ENCODE measurements around the gene GADD45B. TPM values are rescaled to one million over a fixed set of nuclear protein-coding genes. Genes with fewer than 3 reads are reported as not detected.

The GADD45B gene
- total RNA-seq, 1 experiment from 2014 or later, result 23.8 TPM

DNA sequence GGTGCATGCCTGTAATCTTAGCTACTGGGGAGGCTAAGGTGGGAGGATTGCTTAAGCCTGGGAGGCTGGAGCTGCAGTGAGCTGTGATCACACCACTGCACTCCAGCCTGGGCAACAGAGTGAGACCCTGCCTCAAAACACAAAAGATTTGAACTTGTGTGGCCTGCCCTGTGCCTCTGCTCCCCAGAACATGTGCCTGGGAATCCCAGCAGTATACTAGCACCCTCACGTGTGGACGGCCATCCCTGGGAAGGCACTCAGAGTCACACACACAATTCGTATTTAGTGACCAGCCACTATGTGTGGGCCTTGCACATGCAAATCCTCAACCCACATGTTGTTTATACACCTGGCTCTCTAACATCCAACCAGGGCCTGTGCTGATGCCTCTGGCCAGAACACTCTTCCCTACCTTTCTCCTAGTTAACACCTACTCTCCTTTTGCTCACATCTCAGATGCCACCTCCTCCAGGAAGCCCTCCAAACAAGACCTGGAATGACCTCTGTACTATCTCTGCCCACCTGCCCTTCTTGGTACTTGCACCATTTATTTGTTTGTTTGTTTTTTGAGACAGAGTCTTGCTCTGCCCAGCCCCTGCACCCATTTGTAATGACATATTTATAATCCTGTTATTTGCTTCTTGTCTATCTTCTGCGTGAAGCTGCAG lies 7.7 kb downstream of the GADD45B start:
- Mint-ChIP-seq H3K36me3 (ENCODE audit: insufficient read depth, unreplicated experiment) (peaks cover 16% of the 10 kb centered on the region), H3K27ac (ENCODE audit: unreplicated experiment) (no peak overlapping the region), H3K9me3 (ENCODE audit: unreplicated experiment) (peaks cover 11% of the 10 kb centered on the region), H3K27me3 (ENCODE audit: insufficient read depth, unreplicated experiment) (no peaks in the 10 kb centered on the region), H3K4me3 (ENCODE audit: unreplicated experiment) (no peak overlapping the region), H3K4me1 (ENCODE audit: low read depth, unreplicated experiment) (no peaks in the 10 kb centered on the region)
- Histone ChIP-seq H3K4me1 (no peaks in the 10 kb centered on the region), H3K9me3 (no peaks in the 10 kb centered on the region), H3K4me3 (ENCODE audit: low read depth, low read length) (no peak overlapping the region), H3K27me3 (replicated peaks; ENCODE audit: control insufficient read depth, insufficient read depth, low read length) (no peaks in the 10 kb centered on the region), H3K36me3 (ENCODE audit: control insufficient read depth, insufficient read depth, low read length) (no peaks in the 10 kb centered on the region)
- TF ChIP-seq, protein P1, sequence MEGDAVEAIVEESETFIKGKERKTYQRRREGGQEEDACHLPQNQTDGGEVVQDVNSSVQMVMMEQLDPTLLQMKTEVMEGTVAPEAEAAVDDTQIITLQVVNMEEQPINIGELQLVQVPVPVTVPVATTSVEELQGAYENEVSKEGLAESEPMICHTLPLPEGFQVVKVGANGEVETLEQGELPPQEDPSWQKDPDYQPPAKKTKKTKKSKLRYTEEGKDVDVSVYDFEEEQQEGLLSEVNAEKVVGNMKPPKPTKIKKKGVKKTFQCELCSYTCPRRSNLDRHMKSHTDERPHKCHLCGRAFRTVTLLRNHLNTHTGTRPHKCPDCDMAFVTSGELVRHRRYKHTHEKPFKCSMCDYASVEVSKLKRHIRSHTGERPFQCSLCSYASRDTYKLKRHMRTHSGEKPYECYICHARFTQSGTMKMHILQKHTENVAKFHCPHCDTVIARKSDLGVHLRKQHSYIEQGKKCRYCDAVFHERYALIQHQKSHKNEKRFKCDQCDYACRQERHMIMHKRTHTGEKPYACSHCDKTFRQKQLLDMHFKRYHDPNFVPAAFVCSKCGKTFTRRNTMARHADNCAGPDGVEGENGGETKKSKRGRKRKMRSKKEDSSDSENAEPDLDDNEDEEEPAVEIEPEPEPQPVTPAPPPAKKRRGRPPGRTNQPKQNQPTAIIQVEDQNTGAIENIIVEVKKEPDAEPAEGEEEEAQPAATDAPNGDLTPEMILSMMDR (IDR thresholded peaks at IDR 0.05; ENCODE audit: insufficient read depth in 1 of 2, low read depth in 1 of 2, low read length in 1 of 2, severe bottlenecking in 1 of 2, unreplicated experiment in 1 of 2), result no peak
- CTCF ChIA-PET, result interaction anchor here (0.7 kb wide), 1 partner anchor 42 kb away, joined by 3 read pairs; no protein-coding TSS in a partner anchor
- DNase-seq, result no peak
- BruUV-seq (replicated peaks), result no TSS peak
- POLR2A ChIA-PET, result interaction anchor here (1.3 kb wide), 1 partner anchor 8 kb away, joined by 8 read pairs; the partner anchor contains the start of gene GADD45B
- intact Hi-C loops (cut with micrococcal nuclease; ENCODE audit: unreplicated experiment), result no loop called here

DNA sequence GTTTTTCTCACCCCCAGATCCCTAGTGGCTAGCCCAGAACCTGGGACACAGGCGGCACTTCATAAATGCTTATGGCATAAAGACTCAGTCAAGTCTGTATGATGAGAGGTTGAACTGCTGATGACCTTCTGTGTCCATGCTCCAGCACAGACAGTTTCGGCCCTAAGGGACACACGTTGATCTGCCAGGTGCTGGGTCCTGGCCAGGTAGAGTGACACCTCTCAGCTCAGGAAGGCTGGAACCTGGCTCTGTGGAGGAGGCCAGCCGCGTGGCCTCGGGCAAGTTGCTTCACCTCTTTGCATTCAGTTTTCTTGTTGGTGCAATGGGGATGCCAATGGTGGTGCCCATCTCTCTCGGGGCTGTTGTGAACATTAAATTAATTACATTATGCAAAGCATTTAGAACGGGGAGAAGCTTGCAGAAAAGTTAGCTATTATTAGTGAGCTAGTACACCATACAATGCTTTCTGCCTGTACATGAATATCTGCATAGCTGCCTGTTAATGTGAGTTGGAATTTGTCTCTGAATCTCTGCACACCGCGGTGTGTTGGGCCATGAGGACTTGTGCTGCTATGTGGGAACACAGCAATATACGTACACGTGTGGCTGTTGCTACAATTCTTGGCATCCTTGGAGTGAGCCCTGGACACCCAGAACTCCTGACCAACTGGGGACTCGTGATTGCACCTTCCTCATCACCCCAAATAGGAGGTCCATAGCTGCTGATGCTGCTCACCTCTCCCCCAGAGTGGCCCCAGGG lies 8.4 kb downstream of the GADD45B start:
- no peaks in the 10 kb centered on the region for H3K27me3 Mint-ChIP-seq (ENCODE audit: insufficient read depth, unreplicated experiment)
- no peaks in the 10 kb centered on the region for H3K36me3 ChIP-seq (ENCODE audit: control insufficient read depth, insufficient read depth, low read length)
- intact Hi-C loops (cut with micrococcal nuclease; ENCODE audit: unreplicated experiment), result no loop called here
- POLR2A ChIA-PET, result interaction anchor here (1.3 kb wide), 1 partner anchor 8 kb away, joined by 8 read pairs; the partner anchor contains the start of gene GADD45B
- peaks cover 11% of the 10 kb centered on the region for H3K9me3 Mint-ChIP-seq (ENCODE audit: unreplicated experiment)
- peaks cover 12% of the 10 kb centered on the region for H3K36me3 Mint-ChIP-seq (ENCODE audit: insufficient read depth, unreplicated experiment)
- no peaks in the 10 kb centered on the region for H3K4me1 ChIP-seq
- no peaks in the 10 kb centered on the region for H3K4me1 Mint-ChIP-seq (ENCODE audit: low read depth, unreplicated experiment)
- H3K27ac Mint-ChIP-seq (ENCODE audit: unreplicated experiment), result no peak overlapping the region
- DNase-seq, result no peak
- no peak overlapping the region for H3K4me3 ChIP-seq (ENCODE audit: low read depth, low read length)
- no peaks in the 10 kb centered on the region for H3K9me3 ChIP-seq
- no peak overlapping the region for H3K4me3 Mint-ChIP-seq (ENCODE audit: unreplicated experiment)
- CTCF ChIA-PET, result interaction anchor here (0.7 kb wide), 1 partner anchor 41 kb away, joined by 3 read pairs; no protein-coding TSS in a partner anchor
- BruUV-seq (replicated peaks), result no TSS peak
- no peaks in the 10 kb centered on the region for H3K27me3 ChIP-seq (replicated peaks; ENCODE audit: control insufficient read depth, insufficient read depth, low read length)
- TF ChIP-seq, protein P1 (IDR thresholded peaks at IDR 0.05; ENCODE audit: insufficient read depth in 1 of 2, low read depth in 1 of 2, low read length in 1 of 2, severe bottlenecking in 1 of 2, unreplicated experiment in 1 of 2), result no peak

DNA sequence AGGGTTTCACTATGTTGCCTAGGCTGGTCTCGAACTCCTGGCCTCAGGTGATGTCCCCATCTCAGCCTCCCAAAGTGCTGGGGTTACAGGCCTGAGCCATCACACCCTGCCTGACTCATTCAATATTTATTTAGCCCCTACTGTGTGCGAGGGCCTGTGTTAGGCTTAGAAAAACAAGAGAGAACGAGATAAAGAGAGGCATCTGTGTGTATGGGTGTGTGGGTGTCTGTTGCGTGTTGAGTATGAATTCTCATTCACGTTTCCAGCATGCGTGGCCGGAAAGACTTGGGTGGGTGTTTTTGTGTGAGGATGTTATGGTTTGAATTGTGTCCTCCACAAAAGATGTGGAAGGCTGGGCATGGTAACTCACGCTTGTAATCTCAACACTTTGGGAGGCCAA lies 9.5 kb downstream of the GADD45B start:
- H3K27me3 Mint-ChIP-seq (ENCODE audit: insufficient read depth, unreplicated experiment), result no peaks in the 10 kb centered on the region
- H3K4me3 Mint-ChIP-seq (ENCODE audit: unreplicated experiment), result no peak overlapping the region
- no peaks in the 10 kb centered on the region for H3K4me1 Mint-ChIP-seq (ENCODE audit: low read depth, unreplicated experiment)
- H3K36me3 Mint-ChIP-seq (ENCODE audit: insufficient read depth, unreplicated experiment), result peaks cover 5% of the 10 kb centered on the region
- Histone ChIP-seq H3K4me3 (ENCODE audit: low read depth, low read length) (no peak overlapping the region), H3K9me3 (no peaks in the 10 kb centered on the region), H3K27me3 (replicated peaks; ENCODE audit: control insufficient read depth, insufficient read depth, low read length) (no peaks in the 10 kb centered on the region), H3K36me3 (ENCODE audit: control insufficient read depth, insufficient read depth, low read length) (no peaks in the 10 kb centered on the region), H3K4me1 (no peaks in the 10 kb centered on the region)
- no peak for DNase-seq
- CTCF ChIA-PET, result no interaction called here
- intact Hi-C loops (cut with micrococcal nuclease; ENCODE audit: unreplicated experiment), result no loop called here
- no TSS peak for BruUV-seq (replicated peaks)
- H3K27ac Mint-ChIP-seq (ENCODE audit: unreplicated experiment), result no peak overlapping the region
- POLR2A ChIA-PET, result interaction anchor here (0.7 kb wide), 1 partner anchor 252 kb away, joined by 3 read pairs; no protein-coding TSS in a partner anchor
- H3K9me3 Mint-ChIP-seq (ENCODE audit: unreplicated experiment), result peaks cover 11% of the 10 kb centered on the region
- TF ChIP-seq, protein P1 (IDR thresholded peaks at IDR 0.05; ENCODE audit: insufficient read depth in 1 of 2, low read depth in 1 of 2, low read length in 1 of 2, severe bottlenecking in 1 of 2, unreplicated experiment in 1 of 2), result no peak

Data from Caco-2 (cell line).